ENCODE measurements around the gene GRID1. TPM values are rescaled to one million over a fixed set of nuclear protein-coding genes. Genes with fewer than 3 reads are reported as not detected.
A peak's percentile ranks its signal among the peaks of the same experiment; 100 is the strongest.

GRID1 gene
- total RNA-seq, 1 donor from 2014 or later = 0.75 TPM

GRCh38 chr10:85851325-85851724 lies 515.3 kb downstream of the GRID1 start:
- H4K20me1 ChIP-seq (ENCODE audit: insufficient read depth, low read length) = no peaks in the 10 kb centered on the region
- H3K27ac Mint-ChIP-seq (ENCODE audit: unreplicated experiment) = no peak overlapping the region
- no peaks in the 10 kb centered on the region for H3K36me3 Mint-ChIP-seq (ENCODE audit: low read depth, unreplicated experiment)
- peaks cover 3% of the 10 kb centered on the region for H3K9me3 Mint-ChIP-seq (ENCODE audit: unreplicated experiment)
- FAIRE-seq = peak; percentile 17
- peaks cover 3% of the 10 kb centered on the region for H3K9me3 ChIP-seq (ENCODE audit: insufficient read depth, low read depth, low read length)
- peak overlapping the region; percentile 27 for H3K9ac ChIP-seq (ENCODE audit: low read length)
- H3K27me3 ChIP-seq (ENCODE audit: insufficient read depth, low read length) = no peaks in the 10 kb centered on the region
- peak; percentile 75 for DNase-seq (ENCODE audit: low read depth)
- no peaks in the 10 kb centered on the region for H3K36me3 ChIP-seq (ENCODE audit: insufficient read depth, low read length)
- H3K4me2 ChIP-seq (ENCODE audit: low read length) = peak overlapping the region; percentile 36
- no peak overlapping the region for H3K4me3 ChIP-seq (ENCODE audit: insufficient read depth, low read depth, low read length)
- peaks cover 13% of the 10 kb centered on the region for H3K4me1 ChIP-seq (ENCODE audit: insufficient read depth, low read length)
- no peaks in the 10 kb centered on the region for H3K79me2 ChIP-seq (ENCODE audit: insufficient read depth, low read length)
- H3K4me1 Mint-ChIP-seq (ENCODE audit: low read depth, unreplicated experiment) = peaks cover 2% of the 10 kb centered on the region
- TF ChIP-seq CTCF (IDR thresholded peaks at IDR 0.05; ENCODE audit: insufficient read depth, low read depth, low read length) = no peak
- TF ChIP-seq EZH2 (IDR thresholded peaks at IDR 0.05; ENCODE audit: insufficient read depth, low read length) = no peak
- no peak overlapping the region for H3K4me3 Mint-ChIP-seq (ENCODE audit: unreplicated experiment)
- no peak overlapping the region for H2AFZ ChIP-seq (ENCODE audit: low read depth, low read length)
- peak overlapping the region; percentile 44 for H3K27ac ChIP-seq (ENCODE audit: low read depth, low read length)
- no peaks in the 10 kb centered on the region for H3K27me3 Mint-ChIP-seq (ENCODE audit: low read depth, unreplicated experiment)

- H2AFZ ChIP-seq (ENCODE audit: low read depth, low read length) = no peak overlapping the region
- DNase-seq (ENCODE audit: low read depth) (no peak), FAIRE-seq (no peak)
- no peak overlapping the region for H3K4me3 ChIP-seq (ENCODE audit: insufficient read depth, low read depth, low read length)
- H3K27me3 ChIP-seq (ENCODE audit: insufficient read depth, low read length) = no peaks in the 10 kb centered on the region
- H3K4me1 ChIP-seq (ENCODE audit: insufficient read depth, low read length) = peaks cover 13% of the 10 kb centered on the region
- H4K20me1 ChIP-seq (ENCODE audit: insufficient read depth, low read length) = no peaks in the 10 kb centered on the region
- peak overlapping the region; percentile 44 for H3K27ac ChIP-seq (ENCODE audit: low read depth, low read length)
- H3K9ac ChIP-seq (ENCODE audit: low read length) = peak overlapping the region; percentile 27
- no peak for TF ChIP-seq EZH2 (IDR thresholded peaks at IDR 0.05; ENCODE audit: insufficient read depth, low read length)
- no peak for TF ChIP-seq CTCF (IDR thresholded peaks at IDR 0.05; ENCODE audit: insufficient read depth, low read depth, low read length)
- no peaks in the 10 kb centered on the region for H3K79me2 ChIP-seq (ENCODE audit: insufficient read depth, low read length)
- H3K4me3 Mint-ChIP-seq (ENCODE audit: unreplicated experiment) = no peak overlapping the region
- H3K27me3 Mint-ChIP-seq (ENCODE audit: low read depth, unreplicated experiment) = no peaks in the 10 kb centered on the region
- H3K27ac Mint-ChIP-seq (ENCODE audit: unreplicated experiment) = no peak overlapping the region
- no peaks in the 10 kb centered on the region for H3K36me3 ChIP-seq (ENCODE audit: insufficient read depth, low read length)
- H3K36me3 Mint-ChIP-seq (ENCODE audit: low read depth, unreplicated experiment) = no peaks in the 10 kb centered on the region
- H3K4me1 Mint-ChIP-seq (ENCODE audit: low read depth, unreplicated experiment) = peaks cover 2% of the 10 kb centered on the region
- peaks cover 3% of the 10 kb centered on the region for H3K9me3 ChIP-seq (ENCODE audit: insufficient read depth, low read depth, low read length)
- H3K4me2 ChIP-seq (ENCODE audit: low read length) = peak overlapping the region; percentile 36
- peaks cover 3% of the 10 kb centered on the region for H3K9me3 Mint-ChIP-seq (ENCODE audit: unreplicated experiment)
Observed at GRCh38 chr10:85850736-85851135, 515.9 kb downstream of the GRID1 start.

- Histone ChIP-seq H3K9me3 (ENCODE audit: insufficient read depth, low read depth, low read length) (peaks cover 3% of the 10 kb centered on the region), H3K4me3 (ENCODE audit: insufficient read depth, low read depth, low read length) (no peak overlapping the region), H3K4me1 (ENCODE audit: insufficient read depth, low read length) (peaks cover 13% of the 10 kb centered on the region), H3K9ac (ENCODE audit: low read length) (no peak overlapping the region), H3K79me2 (ENCODE audit: insufficient read depth, low read length) (no peaks in the 10 kb centered on the region), H2AFZ (ENCODE audit: low read depth, low read length) (no peak overlapping the region), H3K36me3 (ENCODE audit: insufficient read depth, low read length) (no peaks in the 10 kb centered on the region), H3K27ac (ENCODE audit: low read depth, low read length) (no peak overlapping the region), H4K20me1 (ENCODE audit: insufficient read depth, low read length) (no peaks in the 10 kb centered on the region), H3K27me3 (ENCODE audit: insufficient read depth, low read length) (no peaks in the 10 kb centered on the region), H3K4me2 (ENCODE audit: low read length) (no peak overlapping the region)
- Mint-ChIP-seq H3K4me1 (ENCODE audit: low read depth, unreplicated experiment) (peaks cover 2% of the 10 kb centered on the region), H3K27ac (ENCODE audit: unreplicated experiment) (no peak overlapping the region), H3K9me3 (ENCODE audit: unreplicated experiment) (peaks cover 3% of the 10 kb centered on the region), H3K4me3 (ENCODE audit: unreplicated experiment) (no peak overlapping the region), H3K27me3 (ENCODE audit: low read depth, unreplicated experiment) (no peaks in the 10 kb centered on the region), H3K36me3 (ENCODE audit: low read depth, unreplicated experiment) (no peaks in the 10 kb centered on the region)
- DNase-seq (ENCODE audit: low read depth) (no peak), FAIRE-seq (no peak)
- no peak for TF ChIP-seq EZH2 (IDR thresholded peaks at IDR 0.05; ENCODE audit: insufficient read depth, low read length)
- TF ChIP-seq CTCF (IDR thresholded peaks at IDR 0.05; ENCODE audit: insufficient read depth, low read depth, low read length) = no peak
Observed at GRCh38 chr10:85849315-85849714, 517.3 kb downstream of the GRID1 start.
